ENCODE results near the gene RNASE13.
"Not testable (repeated sequence)": the region's sequence is repeated elsewhere in the genome, so short reads cannot be mapped to it uniquely, and the experiment has no call there.

DNA sequence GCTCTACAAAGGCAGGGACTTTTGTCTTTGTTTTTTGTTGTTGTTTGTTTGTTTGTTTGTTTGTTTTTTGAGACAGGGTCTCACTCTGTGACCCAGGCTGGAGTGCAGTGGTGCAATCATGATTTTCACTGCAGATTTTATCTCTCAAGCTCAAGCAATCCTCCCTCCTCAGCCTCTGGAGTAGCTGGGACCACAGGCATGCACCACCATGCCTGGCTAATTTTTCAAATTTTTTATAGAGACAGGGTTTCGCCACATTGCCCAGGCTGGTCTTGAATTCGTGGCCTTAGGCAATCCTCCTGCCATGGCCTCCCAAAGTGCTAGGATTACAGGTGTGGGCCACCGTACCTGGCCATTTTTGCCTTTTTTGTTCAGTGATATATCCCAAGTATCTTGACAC lies 6.3 kb upstream of the RNASE13 start:
- TF ChIP-seq, protein P1, sequence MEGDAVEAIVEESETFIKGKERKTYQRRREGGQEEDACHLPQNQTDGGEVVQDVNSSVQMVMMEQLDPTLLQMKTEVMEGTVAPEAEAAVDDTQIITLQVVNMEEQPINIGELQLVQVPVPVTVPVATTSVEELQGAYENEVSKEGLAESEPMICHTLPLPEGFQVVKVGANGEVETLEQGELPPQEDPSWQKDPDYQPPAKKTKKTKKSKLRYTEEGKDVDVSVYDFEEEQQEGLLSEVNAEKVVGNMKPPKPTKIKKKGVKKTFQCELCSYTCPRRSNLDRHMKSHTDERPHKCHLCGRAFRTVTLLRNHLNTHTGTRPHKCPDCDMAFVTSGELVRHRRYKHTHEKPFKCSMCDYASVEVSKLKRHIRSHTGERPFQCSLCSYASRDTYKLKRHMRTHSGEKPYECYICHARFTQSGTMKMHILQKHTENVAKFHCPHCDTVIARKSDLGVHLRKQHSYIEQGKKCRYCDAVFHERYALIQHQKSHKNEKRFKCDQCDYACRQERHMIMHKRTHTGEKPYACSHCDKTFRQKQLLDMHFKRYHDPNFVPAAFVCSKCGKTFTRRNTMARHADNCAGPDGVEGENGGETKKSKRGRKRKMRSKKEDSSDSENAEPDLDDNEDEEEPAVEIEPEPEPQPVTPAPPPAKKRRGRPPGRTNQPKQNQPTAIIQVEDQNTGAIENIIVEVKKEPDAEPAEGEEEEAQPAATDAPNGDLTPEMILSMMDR (IDR thresholded peaks at IDR 0.05), result not testable (repeated sequence)
- TF ChIP-seq POLR2A (IDR thresholded peaks at IDR 0.05), result not testable (repeated sequence)

All from suprapubic skin (tissue), 3 donors.